Ishikawa (cell line): ENCODE data around the gene SHFL.

ENCODE experiments used
- CEBPB ChIP-seq: IDR thresholded peaks from 2 replicates; pipeline ENCODE4 v1.6.1; 2012
- CREB1 ChIP-seq: IDR thresholded peaks from 2 replicates; pipeline ENCODE4 v1.6.1; 2012; ENCODE audit warnings: low read depth
- EGR1 ChIP-seq: IDR thresholded peaks from 2 replicates; pipeline ENCODE4 v1.6.1; 2012
- EP300 ChIP-seq: IDR thresholded peaks from 2 replicates; pipeline ENCODE4 v1.6.1; 2012; ENCODE audit warnings: borderline replicate concordance
- FOXM1 ChIP-seq: IDR thresholded peaks from 2 replicates; pipeline ENCODE4 v1.6.1; 2012; ENCODE audit warnings: low read depth, borderline replicate concordance
- MAX ChIP-seq: IDR thresholded peaks from 2 replicates; pipeline ENCODE4 v1.6.1; 2012
- NFIC ChIP-seq: IDR thresholded peaks from 2 replicates; pipeline ENCODE4 v1.6.1; 2012
- RAD21 ChIP-seq: IDR thresholded peaks from 2 replicates; pipeline ENCODE4 v1.6.1; 2012; ENCODE audit warnings: low read depth
- REST ChIP-seq: IDR thresholded peaks from 2 replicates; pipeline ENCODE4 v1.6.1; 2012; ENCODE audit warnings: low read depth, mild to moderate bottlenecking
- TAF1 ChIP-seq: IDR thresholded peaks from 2 replicates; pipeline ENCODE4 v1.6.1; 2012; ENCODE audit warnings: low read depth, mild to moderate bottlenecking
- TCF12 ChIP-seq: IDR thresholded peaks from 2 replicates; pipeline ENCODE4 v1.6.1; 2012; ENCODE audit warnings: low read depth
- TEAD4 ChIP-seq: IDR thresholded peaks from 2 replicates; pipeline ENCODE4 v1.6.1; 2012
- USF1 ChIP-seq: IDR thresholded peaks from 2 replicates; pipeline ENCODE4 v1.6.1; 2012
- YY1 ChIP-seq: IDR thresholded peaks from 2 replicates; pipeline ENCODE4 v1.6.1; 2012; ENCODE audit warnings: low read depth
- ZBTB7A ChIP-seq: IDR thresholded peaks from 2 replicates; pipeline ENCODE4 v1.6.1; 2012; ENCODE audit warnings: low read depth

The SHFL gene

GRCh38 chr19:10110972-10111317, 24.8 kb downstream of the SHFL start:
- TF ChIP-seq TAF1 (no peak), NFIC (no peak)

GRCh38 chr19:10111405-10111811, 25.3 kb downstream of the SHFL start, which contains the start of gene P2RY11:
P2RY11 (plus strand) TSS chr19:10111693; CDS start chr19:10111722, 29 bp downstream.
- TF ChIP-seq NFIC (no peak), CREB1 (no peak), ZBTB7A (no peak), EP300 (no peak), TAF1 (no peak), CEBPB (no peak), EGR1 (no peak), MAX (no peak), TEAD4 (no peak), FOXM1 (no peak), TCF12 (no peak), REST (no peak), USF1 (no peak), YY1 (no peak)

GRCh38 chr19:10112037-10112761, 26.1 kb downstream of the SHFL start:
- TF ChIP-seq USF1 (no peak), RAD21 (no peak), REST (no peak), NFIC (no peak), CREB1 (no peak), TEAD4 (no peak), YY1 (no peak)

GRCh38 chr19:10112895-10113591, 26.9 kb downstream of the SHFL start:
- peak; percentile 19; the same call in 1 of the 2 replicates for TF ChIP-seq RAD21
- TF ChIP-seq ZBTB7A, result no peak
- TF ChIP-seq CREB1, result no peak
- TF ChIP-seq TEAD4, result no peak
- TF ChIP-seq FOXM1, result no peak

- no peak for TF ChIP-seq CEBPB
- TF ChIP-seq TEAD4, result 0 out of 2 replicates have a peak, but pooled peaks have one; percentile 9
- TF ChIP-seq USF1, result no peak
Measured at GRCh38 chr19:10113592-10113963, 27.5 kb downstream of the SHFL start.

- no peak for TF ChIP-seq TCF12
- no peak for TF ChIP-seq TEAD4
- no peak for TF ChIP-seq FOXM1
- no peak for TF ChIP-seq NFIC
- no peak for TF ChIP-seq EGR1
- no peak for TF ChIP-seq YY1
- TF ChIP-seq ZBTB7A, result no peak
Measured at GRCh38 chr19:10113964-10114650, 28.0 kb downstream of the SHFL start.
